Stimulated activated naive B cell treated with anti-CD40 and anti-IgM and Interleukin-4, amounts not matched to agents 10 μg/mL and 1 μg/mL and 100 μg/mL, for 72 hours (primary cell): ENCODE results near the gene SYNDIG1L.
A peak's percentile ranks its signal among the peaks of the same experiment; 100 is the strongest.

Experiments used
- ATAC-seq, 2 donors: fragments of 150-1000 bp; cut with Tn5 transposase; replicated peaks; 2 replicates each; pipeline ENCODE4 v1.10.0; 2021; ENCODE audit warnings: moderate library complexity in 1 of 2
- DNase-seq: peaks from one replicate; pipeline ENCODE4 v3.0.0; 2021
- H3K27ac Mint-ChIP-seq: one replicate; pipeline ENCODE4 v1.8.0; 2022; ENCODE audit warnings: mild to moderate bottlenecking, mixed read lengths
- H3K27me3 Mint-ChIP-seq, 2 donors: one replicate each; pipeline ENCODE4 v1.8.0; 2022; ENCODE audit warnings: mixed read lengths in 2 of 2
- H3K36me3 Mint-ChIP-seq, 2 donors: one replicate each; pipeline ENCODE4 v1.8.0; 2022; ENCODE audit warnings: mixed read lengths in 2 of 2, mild to moderate bottlenecking in 1 of 2
- H3K4me1 Mint-ChIP-seq, 2 donors: one replicate each; pipeline ENCODE4 v1.8.0; 2022; ENCODE audit warnings: mixed read lengths in 2 of 2, mild to moderate bottlenecking in 1 of 2
- H3K4me3 Mint-ChIP-seq, 2 donors: one replicate each; pipeline ENCODE4 v1.8.0; 2022; ENCODE audit warnings: mild to moderate bottlenecking in 2 of 2, mixed read lengths in 2 of 2, moderate library complexity in 1 of 2
- H3K9me3 Mint-ChIP-seq, 2 donors: one replicate each; pipeline ENCODE4 v1.8.0; 2022; ENCODE audit warnings: mixed read lengths in 2 of 2, mild to moderate bottlenecking in 1 of 2

Gene SYNDIG1L

DNA sequence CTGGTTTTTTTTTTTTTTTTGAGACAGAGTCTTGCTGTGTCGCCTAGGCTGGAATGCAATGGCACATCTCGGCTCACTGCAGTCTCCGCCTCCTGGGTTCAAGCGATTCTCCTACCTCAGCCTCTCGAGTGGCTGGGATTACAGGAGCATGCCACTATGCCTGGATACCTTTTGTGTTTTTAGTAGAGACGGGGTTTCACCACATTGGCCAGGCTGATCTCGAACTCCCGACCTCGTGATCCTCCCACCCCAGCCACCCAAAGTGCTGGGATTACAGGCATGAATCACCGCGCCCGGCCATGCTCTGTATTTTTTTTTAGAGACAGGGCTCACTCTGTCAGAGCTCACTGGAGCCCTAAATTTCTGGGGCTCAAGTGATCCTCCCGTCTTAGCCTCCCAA, 45.2 kb downstream of the SYNDIG1L start:
- no peaks in the 10 kb centered on the region for H3K4me1 Mint-ChIP-seq
- H3K27me3 Mint-ChIP-seq = no peaks in the 10 kb centered on the region
- H3K9me3 Mint-ChIP-seq = no peaks in the 10 kb centered on the region
- ATAC-seq (no peak), DNase-seq (no peak)
- H3K36me3 Mint-ChIP-seq = no peaks in the 10 kb centered on the region
- no peak overlapping the region for H3K27ac Mint-ChIP-seq
- H3K4me3 Mint-ChIP-seq = no peak overlapping the region

DNA sequence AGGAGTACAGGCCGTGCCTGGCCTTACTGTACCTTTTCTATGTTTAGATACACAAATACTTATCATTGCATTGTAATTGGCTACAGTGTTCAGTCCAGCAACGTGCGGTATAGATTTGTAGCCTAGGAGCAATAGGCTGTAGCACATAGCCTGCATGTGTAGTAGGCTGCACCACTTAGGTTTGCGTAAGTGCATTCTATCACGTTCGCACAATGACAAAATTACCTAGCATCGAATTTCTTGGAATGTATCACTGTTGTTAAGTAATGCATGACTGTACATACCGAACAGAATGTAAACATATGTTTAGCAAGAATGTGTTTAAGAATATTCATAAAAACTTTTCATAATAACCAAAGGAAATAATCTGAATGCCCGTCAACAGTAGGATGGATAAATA, 45.8 kb downstream of the SYNDIG1L start:
- H3K4me3 Mint-ChIP-seq = no peak overlapping the region
- DNase-seq (no peak), ATAC-seq (no peak)
- no peaks in the 10 kb centered on the region for H3K9me3 Mint-ChIP-seq
- H3K4me1 Mint-ChIP-seq = no peaks in the 10 kb centered on the region
- H3K36me3 Mint-ChIP-seq = no peaks in the 10 kb centered on the region
- H3K27ac Mint-ChIP-seq = no peak overlapping the region
- H3K27me3 Mint-ChIP-seq = no peaks in the 10 kb centered on the region

DNA sequence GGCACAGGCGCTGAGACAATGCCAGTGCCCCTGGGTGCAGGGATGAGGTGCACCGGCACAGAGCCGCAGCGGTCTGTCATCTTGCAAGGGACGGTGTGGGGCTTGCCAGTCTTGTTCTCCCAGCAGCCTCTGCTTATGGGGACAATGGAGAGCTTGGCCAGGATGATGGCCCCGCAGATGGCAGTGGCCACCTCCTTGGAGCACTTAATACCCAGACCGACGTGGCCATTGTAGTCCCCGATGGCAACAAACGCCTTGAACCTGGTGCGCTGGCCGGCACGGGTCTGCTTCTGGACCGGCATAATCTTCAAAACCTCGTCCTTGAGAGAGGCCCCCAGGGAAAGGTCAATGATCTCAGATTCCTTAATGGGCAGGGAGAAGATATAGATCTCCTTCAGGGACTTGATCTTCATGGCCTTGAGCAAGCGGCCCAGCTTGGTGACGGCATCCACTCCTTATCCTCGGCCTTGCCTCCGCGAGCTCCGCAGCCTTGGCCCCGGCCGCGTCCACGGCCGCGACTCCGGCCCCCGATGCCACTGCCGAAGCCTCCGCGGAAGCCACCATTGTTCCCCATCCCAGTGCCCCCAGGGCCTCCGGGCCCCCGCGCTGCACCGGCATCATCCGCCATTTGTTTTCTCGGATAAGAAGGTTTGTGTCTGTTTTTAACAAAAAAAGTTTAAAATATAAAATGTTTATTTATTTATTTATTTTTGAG, 47.9 kb downstream of the SYNDIG1L start:
- ATAC-seq (no peak), DNase-seq (no peak)
- no peak overlapping the region for H3K4me3 Mint-ChIP-seq
- H3K9me3 Mint-ChIP-seq = no peaks in the 10 kb centered on the region
- H3K27ac Mint-ChIP-seq = no peak overlapping the region
- no peaks in the 10 kb centered on the region for H3K36me3 Mint-ChIP-seq
- H3K4me1 Mint-ChIP-seq = no peaks in the 10 kb centered on the region
- no peaks in the 10 kb centered on the region for H3K27me3 Mint-ChIP-seq

DNA sequence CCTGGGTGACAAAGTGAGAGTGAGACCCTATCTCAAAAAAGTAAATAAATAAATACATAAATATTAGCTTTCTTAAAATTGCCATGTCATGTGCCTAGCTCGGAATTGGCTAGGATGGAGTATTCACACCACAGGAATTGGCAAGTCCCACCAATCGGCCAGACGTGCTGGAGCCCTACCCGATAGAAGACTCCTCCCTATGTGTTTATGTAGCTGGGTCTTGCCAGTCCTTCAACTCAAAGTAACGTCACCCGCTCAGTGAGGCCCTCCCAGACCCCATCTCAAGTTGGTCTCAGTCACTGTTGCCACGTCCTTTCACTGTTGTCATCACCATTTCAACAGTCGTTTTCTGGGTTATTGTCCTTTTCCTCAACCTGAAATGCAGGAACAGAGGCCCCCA, 57.6 kb downstream of the SYNDIG1L start:
- no peaks in the 10 kb centered on the region for H3K36me3 Mint-ChIP-seq
- DNase-seq = no peak
- no peaks in the 10 kb centered on the region for H3K9me3 Mint-ChIP-seq
- no peak overlapping the region for H3K4me3 Mint-ChIP-seq
- H3K27me3 Mint-ChIP-seq = no peaks in the 10 kb centered on the region
- no peak for ATAC-seq
- no peaks in the 10 kb centered on the region for H3K4me1 Mint-ChIP-seq
- no peak overlapping the region for H3K27ac Mint-ChIP-seq

DNA sequence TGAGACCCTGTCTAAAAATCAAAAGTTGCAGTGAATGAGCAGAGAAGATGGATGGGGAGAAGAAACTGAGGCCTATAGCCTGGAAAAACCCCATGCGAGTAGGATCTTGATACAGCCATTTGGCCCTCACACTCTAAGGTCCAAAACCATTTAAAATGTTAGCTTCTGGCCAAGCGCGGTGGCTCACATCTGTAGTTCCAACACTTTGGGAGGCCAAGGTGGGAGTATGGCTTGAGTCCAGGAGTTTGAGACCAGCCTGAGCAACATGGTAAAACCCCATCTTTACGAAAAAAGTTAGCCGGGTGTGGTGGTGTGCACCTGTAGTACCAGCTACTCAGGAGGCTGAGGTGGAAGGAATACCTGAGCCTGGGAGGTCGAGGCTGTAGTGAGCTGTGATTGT, 58.0 kb downstream of the SYNDIG1L start:
- no peaks in the 10 kb centered on the region for H3K4me1 Mint-ChIP-seq
- no peaks in the 10 kb centered on the region for H3K36me3 Mint-ChIP-seq
- DNase-seq (no peak), ATAC-seq (no peak)
- H3K4me3 Mint-ChIP-seq = no peak overlapping the region
- H3K27ac Mint-ChIP-seq = no peak overlapping the region
- no peaks in the 10 kb centered on the region for H3K9me3 Mint-ChIP-seq
- no peaks in the 10 kb centered on the region for H3K27me3 Mint-ChIP-seq

DNA sequence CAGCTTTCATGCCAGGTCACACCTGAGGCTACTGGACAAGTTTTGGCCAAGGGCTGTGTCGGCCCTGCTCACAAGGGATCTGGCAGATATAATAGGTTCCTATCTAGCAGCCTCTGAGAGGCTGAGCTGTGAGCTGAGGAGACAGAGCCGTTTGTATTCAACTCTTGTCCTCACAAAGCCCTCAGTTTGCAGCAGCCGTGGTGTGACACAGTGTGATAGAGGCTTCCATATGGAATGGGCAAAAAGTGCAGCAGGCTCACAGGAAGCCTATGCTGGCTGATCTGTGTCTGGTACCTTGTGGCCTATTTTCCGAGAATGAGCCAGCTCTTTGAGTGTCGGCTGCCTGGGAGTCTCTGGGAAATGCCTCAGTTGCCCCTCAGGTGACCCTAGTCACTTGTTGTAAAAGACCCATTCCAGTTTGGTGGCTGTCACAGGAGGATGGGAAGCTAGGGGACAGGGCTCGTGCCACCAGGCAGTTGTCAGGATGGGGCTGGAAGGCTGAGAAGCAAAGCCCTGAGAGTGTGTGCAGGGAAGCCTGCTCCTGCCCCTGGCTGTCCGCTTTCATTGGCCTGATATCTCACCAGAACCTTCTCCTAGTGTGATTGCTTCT, 61.6 kb downstream of the SYNDIG1L start:
- H3K36me3 Mint-ChIP-seq = no peaks in the 10 kb centered on the region
- H3K27me3 Mint-ChIP-seq = peaks cover 4 to 6% of the 10 kb centered on the region in 2 donors
- peaks cover 0 to 5% of the 10 kb centered on the region in 2 donors for H3K4me1 Mint-ChIP-seq
- H3K9me3 Mint-ChIP-seq = no peaks in the 10 kb centered on the region
- ATAC-seq (no peak), DNase-seq (no peak)
- H3K4me3 Mint-ChIP-seq = no peak overlapping the region
- H3K27ac Mint-ChIP-seq = no peak overlapping the region

DNA sequence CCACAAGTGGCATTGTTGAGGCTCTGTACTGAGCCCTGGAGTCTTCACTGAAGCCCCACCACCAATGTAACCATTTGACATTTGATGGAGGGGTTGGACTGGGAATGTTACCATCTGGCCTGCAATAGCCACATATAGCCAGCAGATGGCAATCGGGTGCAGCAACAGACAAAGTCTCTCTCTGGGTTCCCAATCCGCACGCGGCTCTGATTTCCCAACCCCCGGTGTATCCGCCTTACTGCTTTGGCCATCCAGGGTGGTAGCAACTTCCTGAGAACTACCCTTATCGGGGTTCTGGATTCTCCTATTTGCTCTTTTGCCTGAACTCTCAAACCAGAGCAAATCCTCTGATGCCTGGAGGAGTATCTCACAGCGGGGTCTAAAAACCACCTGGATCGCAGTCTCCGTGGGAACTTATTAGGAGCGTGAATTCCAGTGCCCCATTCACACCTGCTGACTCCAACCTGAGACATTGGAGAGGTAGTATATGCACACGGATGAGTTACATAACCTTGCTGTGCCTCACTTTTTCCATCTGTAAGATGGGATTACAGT, 63.6 kb downstream of the SYNDIG1L start:
- no peak overlapping the region for H3K4me3 Mint-ChIP-seq
- H3K27me3 Mint-ChIP-seq = peaks cover 4 to 13% of the 10 kb centered on the region in 2 donors
- H3K4me1 Mint-ChIP-seq = peaks cover 0 to 5% of the 10 kb centered on the region in 2 donors
- H3K9me3 Mint-ChIP-seq = no peaks in the 10 kb centered on the region
- no peak overlapping the region for H3K27ac Mint-ChIP-seq
- DNase-seq (peak; percentile 44), ATAC-seq (peak; percentile 79 to 81)
- no peaks in the 10 kb centered on the region for H3K36me3 Mint-ChIP-seq

DNA sequence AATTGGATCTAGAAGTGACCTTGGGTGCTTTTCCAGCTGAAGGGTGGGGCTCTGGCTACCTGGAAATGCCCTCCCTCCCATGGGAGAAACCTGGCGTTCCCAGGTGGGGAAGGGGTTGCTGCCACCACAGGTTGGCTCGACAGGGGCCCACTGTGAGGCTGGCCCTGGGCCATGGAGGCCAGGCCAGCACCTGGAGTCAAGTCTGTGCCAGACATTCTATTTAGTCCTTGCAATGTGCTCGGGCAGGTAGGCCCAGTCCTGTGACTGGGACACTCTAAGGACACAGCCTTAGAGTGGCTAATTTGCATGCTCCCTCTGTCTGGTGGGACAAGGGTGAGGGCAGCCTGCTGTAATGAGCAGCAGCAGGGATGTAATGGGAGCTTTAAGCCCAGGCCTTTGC, 65.8 kb downstream of the SYNDIG1L start:
- Mint-ChIP-seq H3K36me3 (no peaks in the 10 kb centered on the region), H3K27me3 (peaks cover 4 to 22% of the 10 kb centered on the region in 2 donors), H3K4me1 (peaks cover 0 to 5% of the 10 kb centered on the region in 2 donors), H3K9me3 (no peaks in the 10 kb centered on the region), H3K4me3 (no peak overlapping the region), H3K27ac (no peak overlapping the region)
- ATAC-seq = no peak
- no peak for DNase-seq

DNA sequence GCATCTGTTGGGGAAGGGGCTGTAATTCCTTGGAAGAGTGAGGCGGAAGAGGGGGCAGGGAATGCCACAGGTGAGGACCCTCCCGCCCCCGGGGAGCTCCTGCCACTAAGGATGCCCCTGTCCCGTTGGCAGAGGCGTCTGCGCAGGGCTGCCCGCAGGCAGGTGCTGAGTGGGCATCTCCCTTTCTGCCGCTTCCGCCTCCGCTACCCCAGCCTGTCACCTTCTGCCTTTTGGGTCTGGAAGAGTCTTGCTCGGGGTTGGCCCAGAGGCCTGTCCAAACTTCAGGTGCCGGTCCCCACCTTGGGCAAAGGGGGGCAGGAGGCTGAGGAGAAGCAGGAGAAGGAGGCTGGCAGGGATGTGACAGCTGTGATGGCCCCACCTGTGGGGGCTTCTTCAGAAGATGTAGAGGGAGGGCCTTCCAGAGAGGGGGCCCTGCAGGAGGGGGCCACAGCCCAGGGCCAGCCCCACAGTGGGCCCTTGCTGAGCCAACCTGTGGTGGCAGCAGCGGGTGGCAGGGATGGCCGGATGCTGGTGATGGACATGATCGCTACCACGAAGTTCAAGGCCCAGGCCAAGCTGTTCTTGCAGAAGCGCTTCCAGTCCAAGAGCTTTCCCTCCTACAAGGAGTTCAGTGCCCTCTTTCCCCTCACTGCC, 67.7 kb downstream of the SYNDIG1L start:
- Mint-ChIP-seq H3K27me3 (peaks cover 4 to 22% of the 10 kb centered on the region in 2 donors), H3K4me1 (peaks cover 0 to 5% of the 10 kb centered on the region in 2 donors), H3K9me3 (no peaks in the 10 kb centered on the region), H3K36me3 (no peaks in the 10 kb centered on the region), H3K4me3 (no peak overlapping the region), H3K27ac (no peak overlapping the region)
- ATAC-seq = no peak
- no peak for DNase-seq

DNA sequence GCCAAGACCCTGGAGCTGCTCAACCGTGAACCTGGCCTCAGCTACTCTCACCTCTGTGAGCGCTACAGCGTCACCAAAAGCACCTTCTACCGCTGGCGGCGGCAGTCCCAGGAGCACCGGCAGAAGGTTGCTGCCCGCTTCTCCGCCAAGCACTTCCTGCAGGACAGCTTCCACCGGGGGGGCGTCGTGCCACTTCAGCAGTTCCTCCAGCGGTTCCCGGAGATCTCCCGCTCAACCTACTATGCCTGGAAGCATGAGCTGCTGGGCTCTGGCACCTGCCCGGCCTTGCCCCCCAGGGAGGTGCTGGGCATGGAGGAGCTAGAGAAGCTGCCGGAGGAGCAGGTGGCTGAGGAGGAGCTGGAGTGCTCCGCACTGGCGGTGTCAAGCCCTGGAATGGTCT, 68.4 kb downstream of the SYNDIG1L start:
- Mint-ChIP-seq H3K4me3 (no peak overlapping the region), H3K27ac (no peak overlapping the region), H3K4me1 (peaks cover 0 to 5% of the 10 kb centered on the region in 2 donors), H3K9me3 (no peaks in the 10 kb centered on the region), H3K27me3 (peaks cover 7 to 23% of the 10 kb centered on the region in 2 donors), H3K36me3 (no peaks in the 10 kb centered on the region)
- DNase-seq (no peak), ATAC-seq (no peak)

DNA sequence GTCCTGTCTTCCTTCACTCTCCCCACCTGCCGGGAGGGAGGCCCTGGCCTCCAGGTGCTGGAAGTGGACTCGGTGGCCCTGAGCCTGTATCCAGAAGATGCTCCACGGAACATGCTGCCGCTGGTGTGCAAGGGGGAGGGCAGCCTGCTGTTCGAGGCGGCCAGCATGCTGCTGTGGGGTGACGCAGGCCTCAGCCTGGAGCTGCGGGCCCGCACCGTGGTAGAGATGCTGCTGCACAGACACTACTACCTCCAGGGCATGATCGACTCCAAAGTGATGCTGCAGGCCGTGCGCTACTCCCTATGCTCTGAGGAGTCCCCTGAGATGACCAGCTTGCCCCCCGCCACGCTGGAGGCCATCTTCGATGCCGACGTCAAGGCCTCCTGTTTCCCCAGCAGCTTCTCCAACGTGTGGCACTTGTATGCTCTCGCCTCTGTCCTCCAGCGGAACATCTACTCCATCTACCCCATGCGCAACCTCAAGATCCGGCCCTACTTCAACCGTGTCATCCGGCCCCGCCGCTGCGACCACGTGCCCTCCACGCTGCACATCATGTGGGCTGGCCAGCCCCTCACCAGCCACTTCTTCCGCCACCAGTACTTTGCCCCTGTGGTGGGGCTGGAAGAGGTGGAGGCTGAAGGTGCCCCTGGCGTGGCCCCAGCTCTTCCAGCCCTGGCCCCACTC, 69.0 kb downstream of the SYNDIG1L start:
- no peak overlapping the region for H3K27ac Mint-ChIP-seq
- ATAC-seq = no peak
- H3K36me3 Mint-ChIP-seq = no peaks in the 10 kb centered on the region
- no peak for DNase-seq
- no peak overlapping the region for H3K4me3 Mint-ChIP-seq
- no peaks in the 10 kb centered on the region for H3K9me3 Mint-ChIP-seq
- peaks cover 0 to under 1% of the 10 kb centered on the region in 2 donors for H3K4me1 Mint-ChIP-seq
- H3K27me3 Mint-ChIP-seq = peaks cover 7 to 24% of the 10 kb centered on the region in 2 donors
